Upper lobe of left lung (tissue), 6 donors: ENCODE data around the gene BEX4. TPM values are rescaled to one million over a fixed set of nuclear protein-coding genes. Genes with fewer than 3 reads are reported as not detected.
A peak's percentile ranks its signal among the peaks of the same experiment; 100 is the strongest.

Experiments
- ATAC-seq, 2 donors: fragments of 200-7000 bp; cut with Tn5 transposase; one replicate each; pipeline ENCODE4 v1.9.1; 2022; ENCODE audit warnings: mild to moderate bottlenecking in 2 of 2, moderate library complexity in 2 of 2; ENCODE audit not compliant: low FRiP score in 2 of 2
- DNase-seq, 2 donors: peaks; one replicate each; pipeline ENCODE4 v3.0.0-alpha.2; 2019 to 2020
- H3K27ac ChIP-seq, 4 donors: fragments of 200-600 bp; sonication (generic); one replicate each; pipeline ENCODE4 v1.5.1; 2016 to 2019
- H3K27me3 ChIP-seq, 4 donors: fragments of 200-600 bp; sonication (generic); one replicate each; pipeline ENCODE4 v1.5.1; 2017 to 2019
- H3K36me3 ChIP-seq, 4 donors: fragments of 200-600 bp; sonication (generic); one replicate each; pipeline ENCODE4 v1.5.1; 2016 to 2019
- H3K4me1 ChIP-seq, 4 donors: fragments of 200-600 bp; sonication (generic); one replicate each; pipeline ENCODE4 v1.5.1; 2018 to 2019
- H3K4me3 ChIP-seq, 4 donors: fragments of 200-600 bp; sonication (generic); one replicate each; pipeline ENCODE4 v1.5.1; 2017 to 2019; ENCODE audit warnings: mild to moderate bottlenecking in 2 of 4, moderate library complexity in 1 of 4
- H3K9me3 ChIP-seq, 4 donors: fragments of 200-600 bp; sonication (generic); one replicate each; pipeline ENCODE4 v1.5.1; 2018 to 2019
- CTCF ChIP-seq, 6 experiments: fragments of 450-650 bp in 4 of 6; fragments of 200-600 bp in 2 of 6; sonication (generic) in 2 of 6; IDR thresholded peaks; one replicate each; pipeline ENCODE4 v1.5.1; 2016 to 2019; ENCODE audit warnings: antibody characterized with exemption in 6 of 6
- EP300 ChIP-seq, 4 donors: sonication (generic); formaldehyde crosslinking; IDR thresholded peaks; one replicate each; pipeline ENCODE4 v1.5.1; 2017; ENCODE audit warnings: antibody characterized with exemption in 4 of 4, control low read depth in 2 of 4
- POLR2A ChIP-seq, 4 donors: fragments of 450-650 bp; IDR thresholded peaks; one replicate each; pipeline ENCODE4 v1.5.1; 2016 to 2017; ENCODE audit warnings: antibody characterized with exemption in 4 of 4, mild to moderate bottlenecking in 2 of 4
- POLR2AphosphoS5 ChIP-seq, 2 donors: sonication (generic); formaldehyde crosslinking; IDR thresholded peaks; one replicate each; pipeline ENCODE4 v1.5.1; 2017; ENCODE audit warnings: antibody characterized with exemption in 2 of 2
- WGBS, 2 donors: methylation state at CpG; one replicate each; pipeline ENCODE4 v1.1.5; 2017 to 2018; 5-methylcytosine and 5-hydroxymethylcytosine counted together
- total RNA-seq, 6 donors: library from RNA; depleted of rRNA in 4 of 6; stranded (reverse); fragments of >200 nt in 4 of 6; gene quantifications; one replicate each; pipeline versions ENCODE4 v1.1.0 to v1.2.1, GENCODE V29; 2016 to 2021
- donor health status: DM: no; HTN: no; CAD: no; lungs with moderate emphysema.
- donor health status: DM: no; HTN: yes; CAD: no; lungs with severe emphysema.

The BEX4 gene
- total RNA-seq, 6 donors from 2014 or later: 13.6 to 63.6 (median 34.6) TPM

GRCh38 chrX:103253608-103254007 is 38.7 kb downstream of the BEX4 start:
- DNase-seq: no peak

GRCh38 chrX:103254171-103254824 is 39.4 kb downstream of the BEX4 start:
- peaks cover 0 to 4% (median 0%) of the 10 kb centered on the region in 4 donors for H3K36me3 ChIP-seq
- DNase-seq: peak; percentile 33 to 66
- H3K9me3 ChIP-seq: no peaks in the 10 kb centered on the region
- ATAC-seq: peak; percentile 76 to 86
- H3K4me3 ChIP-seq: peak overlapping the region; percentile 55 to 71 (median 66)
- peaks cover 0 to 3% (median 0%) of the 10 kb centered on the region in 4 donors for H3K4me1 ChIP-seq
- no peaks in the 10 kb centered on the region for H3K27me3 ChIP-seq
- WGBS, 2 donors: 0 to 20% methylated on average over 11 to 22 of the region's 22 CpGs
- TF ChIP-seq POLR2AphosphoS5 (IDR thresholded peaks at IDR 0.05): peak in 1 of 2 donors; percentile 38
- TF ChIP-seq CTCF (IDR thresholded peaks at IDR 0.05): no peak
- TF ChIP-seq EP300 (IDR thresholded peaks at IDR 0.05): no peak
- peak overlapping the region; percentile 81 to 89 (median 86) for H3K27ac ChIP-seq

More at GRCh38 chrX:103253608-103254007, 38.7 kb downstream of the BEX4 start:
- H3K27me3 ChIP-seq: no peaks in the 10 kb centered on the region
- H3K9me3 ChIP-seq: no peaks in the 10 kb centered on the region
- WGBS, 2 donors: 26 to 44% methylated on average over 8 of the region's 8 CpGs
- H3K4me3 ChIP-seq: peak overlapping the region in 3 of 4 donors; percentile 55 to 71 (median 66)
- ATAC-seq: peak in 1 of 2 donors; percentile 38
- TF ChIP-seq POLR2AphosphoS5 (IDR thresholded peaks at IDR 0.05) (no peak), POLR2A (IDR thresholded peaks at IDR 0.05) (no peak), EP300 (IDR thresholded peaks at IDR 0.05) (no peak), CTCF (IDR thresholded peaks at IDR 0.05) (no peak)
- peaks cover 0 to 4% (median 0%) of the 10 kb centered on the region in 4 donors for H3K36me3 ChIP-seq
- peak overlapping the region; percentile 81 to 89 (median 86) for H3K27ac ChIP-seq
- peaks cover 0 to 3% (median 0%) of the 10 kb centered on the region in 4 donors for H3K4me1 ChIP-seq

GRCh38 chrX:103254921-103255493 is 40.1 kb downstream of the BEX4 start, which contains the start of gene TCEAL8:
Gene TCEAL8 (minus strand): TSS chrX:103255155. CDS start chrX:103253979, 1,176 bp downstream.
- Histone ChIP-seq H3K4me3 (peak within 1 kb of the TSS; percentile 55 to 71 (median 66)), H3K4me1 (peaks cover 0 to 3% (median 0%) of the 10 kb centered on the region in 4 donors), H3K36me3 (peaks cover 0 to 4% (median 0%) of the 10 kb centered on the region in 4 donors), H3K9me3 (no peaks in the 10 kb centered on the region), H3K27ac (peak within 1 kb of the TSS; percentile 81 to 89 (median 86)), H3K27me3 (no peaks in the 10 kb centered on the region)
- DNase-seq (peak in 1 of 2 donors; percentile 89), ATAC-seq (peak; percentile 92 to 98)
- TF ChIP-seq POLR2A (IDR thresholded peaks at IDR 0.05): peak in 2 of 4 donors; percentile 33 to 60
- no peak for TF ChIP-seq CTCF (IDR thresholded peaks at IDR 0.05)
- TF ChIP-seq EP300 (IDR thresholded peaks at IDR 0.05): no peak
- peak; percentile 52 to 64 for TF ChIP-seq POLR2AphosphoS5 (IDR thresholded peaks at IDR 0.05)
- 0 to 26% methylated on average over 11 to 22 of the region's 22 CpGs for WGBS, 2 donors

GRCh38 chrX:103256651-103257050 is 41.7 kb downstream of the BEX4 start:
- DNase-seq: no peak
- Histone ChIP-seq H3K27ac (no peak overlapping the region), H3K9me3 (no peaks in the 10 kb centered on the region), H3K27me3 (no peaks in the 10 kb centered on the region), H3K4me1 (peaks cover 0 to 3% (median 0%) of the 10 kb centered on the region in 4 donors), H3K36me3 (peaks cover 0 to 4% (median 0%) of the 10 kb centered on the region in 4 donors), H3K4me3 (no peak overlapping the region)
- no peak for ATAC-seq
- TF ChIP-seq EP300 (IDR thresholded peaks at IDR 0.05): no peak
- TF ChIP-seq POLR2A (IDR thresholded peaks at IDR 0.05): no peak
- TF ChIP-seq CTCF (IDR thresholded peaks at IDR 0.05): no peak
- no peak for TF ChIP-seq POLR2AphosphoS5 (IDR thresholded peaks at IDR 0.05)
